ENCODE measurements around the gene RNU5B-1.

Gene RNU5B-1

DNA sequence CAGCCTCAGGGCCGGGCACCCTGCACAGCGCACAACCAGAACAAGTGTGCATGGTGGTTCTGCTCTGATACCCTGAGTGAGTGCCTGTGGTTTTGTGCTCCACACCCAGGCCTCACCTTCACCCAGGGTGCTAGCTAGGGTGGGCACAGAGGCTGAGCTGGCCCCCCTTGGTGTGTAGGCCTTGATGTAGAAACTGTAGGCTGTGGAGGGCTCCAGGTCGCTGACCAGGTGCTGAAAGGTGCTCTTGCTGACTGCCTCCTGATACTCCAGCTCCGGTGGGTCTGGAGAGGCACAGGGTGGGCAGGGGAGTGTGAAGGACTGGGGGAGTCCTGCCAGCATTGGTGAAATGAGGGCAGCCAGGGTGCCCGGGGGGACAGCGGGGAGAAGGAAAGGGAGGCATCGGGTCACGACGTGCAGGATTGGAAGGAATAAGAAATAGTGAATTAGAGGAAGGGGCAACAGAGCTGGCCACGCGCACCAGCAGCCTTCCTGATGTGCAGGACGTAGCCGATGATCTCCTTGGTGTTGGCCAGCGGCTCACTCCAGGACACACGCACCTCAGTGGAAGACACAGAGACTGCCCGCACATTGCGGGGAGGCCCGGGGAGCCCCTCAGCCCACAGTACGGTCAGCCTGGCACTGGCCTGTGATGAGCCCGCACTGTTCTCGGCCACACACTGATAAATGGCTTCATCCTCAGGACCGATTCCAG, 26.6 kb downstream of the RNU5B-1 start:
- in situ Hi-C loops (cut with HindIII; ENCODE audit: low sequenced_read_pairs) = no loop called here
- no peak overlapping the region for H3K4me3 ChIP-seq (ENCODE audit: low read depth, low read length)
- no peak for DNase-seq (ENCODE audit: low read depth, low spot score)
- TF ChIP-seq, protein P1, sequence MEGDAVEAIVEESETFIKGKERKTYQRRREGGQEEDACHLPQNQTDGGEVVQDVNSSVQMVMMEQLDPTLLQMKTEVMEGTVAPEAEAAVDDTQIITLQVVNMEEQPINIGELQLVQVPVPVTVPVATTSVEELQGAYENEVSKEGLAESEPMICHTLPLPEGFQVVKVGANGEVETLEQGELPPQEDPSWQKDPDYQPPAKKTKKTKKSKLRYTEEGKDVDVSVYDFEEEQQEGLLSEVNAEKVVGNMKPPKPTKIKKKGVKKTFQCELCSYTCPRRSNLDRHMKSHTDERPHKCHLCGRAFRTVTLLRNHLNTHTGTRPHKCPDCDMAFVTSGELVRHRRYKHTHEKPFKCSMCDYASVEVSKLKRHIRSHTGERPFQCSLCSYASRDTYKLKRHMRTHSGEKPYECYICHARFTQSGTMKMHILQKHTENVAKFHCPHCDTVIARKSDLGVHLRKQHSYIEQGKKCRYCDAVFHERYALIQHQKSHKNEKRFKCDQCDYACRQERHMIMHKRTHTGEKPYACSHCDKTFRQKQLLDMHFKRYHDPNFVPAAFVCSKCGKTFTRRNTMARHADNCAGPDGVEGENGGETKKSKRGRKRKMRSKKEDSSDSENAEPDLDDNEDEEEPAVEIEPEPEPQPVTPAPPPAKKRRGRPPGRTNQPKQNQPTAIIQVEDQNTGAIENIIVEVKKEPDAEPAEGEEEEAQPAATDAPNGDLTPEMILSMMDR (IDR thresholded peaks at IDR 0.05; ENCODE audit: low read depth, low read length) = no peak

DNA sequence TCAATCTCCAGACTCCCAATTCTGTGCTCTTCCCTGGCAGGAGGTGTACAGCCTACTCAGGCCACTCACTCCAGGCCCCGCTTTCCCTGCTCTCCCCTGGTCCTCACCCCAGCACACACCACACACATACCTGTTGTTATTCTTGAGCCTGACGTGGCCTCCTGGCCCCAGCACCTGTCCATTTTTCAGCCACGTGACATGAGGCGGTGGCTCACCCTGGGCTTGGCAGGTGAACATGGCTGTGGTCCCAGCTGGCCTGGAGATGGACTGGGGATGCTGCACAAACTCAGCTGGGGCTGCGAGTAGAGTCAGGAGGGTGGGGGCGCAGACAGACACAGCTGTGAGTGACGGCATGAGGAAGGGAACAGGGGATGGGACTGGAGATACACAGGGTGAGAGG, 27.3 kb downstream of the RNU5B-1 start:
- no peak overlapping the region for H3K4me3 ChIP-seq (ENCODE audit: low read depth, low read length)
- TF ChIP-seq, protein P1 (IDR thresholded peaks at IDR 0.05; ENCODE audit: low read depth, low read length) = no peak
- in situ Hi-C loops (cut with HindIII; ENCODE audit: low sequenced_read_pairs) = no loop called here
- no peak for DNase-seq (ENCODE audit: low read depth, low spot score)

DNA sequence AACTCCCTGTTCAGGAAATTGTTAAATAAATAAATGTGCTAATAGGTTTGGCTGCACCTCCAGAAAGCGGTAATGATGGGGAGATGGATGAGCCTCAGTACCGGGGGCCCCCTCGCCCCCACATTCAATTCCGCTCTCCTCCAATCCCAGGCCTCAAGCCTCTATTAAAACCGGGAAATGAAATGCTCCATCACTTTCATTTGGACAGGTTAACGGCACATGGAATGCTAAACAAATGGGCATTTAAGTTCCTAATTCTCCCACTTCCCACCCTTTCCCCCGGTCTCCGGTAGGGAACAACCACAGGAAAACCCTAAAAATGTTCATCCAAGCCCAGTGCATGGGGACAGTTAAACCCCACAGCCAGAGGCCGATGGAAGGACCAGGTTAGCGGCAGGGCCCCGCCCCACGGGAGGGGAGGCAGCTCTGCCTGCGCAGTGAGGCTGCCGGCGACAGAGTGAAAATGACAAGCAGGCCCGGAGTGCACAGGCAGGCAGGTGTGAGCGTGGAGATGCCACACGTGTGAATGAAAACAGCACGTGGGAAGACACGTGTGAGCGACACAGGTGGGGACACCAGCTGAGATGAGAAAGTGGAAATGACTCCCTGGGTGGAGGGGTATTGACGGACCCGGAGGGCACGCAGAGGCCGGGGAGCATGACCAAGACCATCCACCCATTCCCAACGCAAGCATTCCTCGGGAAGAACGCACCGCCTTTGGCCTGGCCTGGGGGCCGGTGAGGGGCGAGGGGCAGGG, 28.1 kb downstream of the RNU5B-1 start:
- H3K4me3 ChIP-seq (ENCODE audit: low read depth, low read length) = no peak overlapping the region
- in situ Hi-C loops (cut with HindIII; ENCODE audit: low sequenced_read_pairs) = no loop called here
- TF ChIP-seq, protein P1 (IDR thresholded peaks at IDR 0.05; ENCODE audit: low read depth, low read length) = no peak
- DNase-seq (ENCODE audit: low read depth, low spot score) = no peak

DNA sequence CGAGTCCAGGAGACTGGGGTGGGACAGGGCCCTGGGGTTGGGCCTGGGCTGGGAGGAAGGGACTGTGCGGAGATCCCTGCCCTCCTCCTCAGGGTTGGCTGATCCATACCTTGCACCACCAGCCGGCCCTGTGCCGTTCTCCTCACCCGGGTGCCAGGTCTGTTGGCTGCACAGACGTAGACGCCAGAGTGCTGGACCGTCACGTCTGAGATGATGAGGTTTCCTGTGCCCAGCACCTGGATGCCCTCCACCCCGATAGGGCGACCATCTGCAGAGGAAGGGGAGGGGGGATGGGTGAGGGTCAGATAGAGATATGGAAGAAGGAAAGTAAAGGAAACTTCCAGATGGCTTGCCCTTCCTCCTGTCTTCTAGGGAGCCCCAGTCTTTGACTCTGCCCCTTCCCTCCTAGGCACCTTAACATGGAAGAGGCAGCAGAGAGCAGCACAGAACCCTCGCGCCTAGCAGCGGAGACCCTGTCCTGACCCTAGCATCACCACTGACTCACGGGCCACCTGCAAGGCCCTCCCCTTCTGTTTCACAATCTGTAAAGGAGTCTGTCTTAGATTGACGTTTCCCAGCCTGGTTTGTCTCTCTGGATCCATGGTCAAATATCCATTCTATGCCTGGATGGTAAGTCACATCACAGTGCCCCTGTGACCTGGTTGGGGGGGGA, 28.8 kb downstream of the RNU5B-1 start:
- DNase-seq (ENCODE audit: low read depth, low spot score) = no peak
- in situ Hi-C loops (cut with HindIII; ENCODE audit: low sequenced_read_pairs) = no loop called here
- TF ChIP-seq, protein P1 (IDR thresholded peaks at IDR 0.05; ENCODE audit: low read depth, low read length) = no peak
- H3K4me3 ChIP-seq (ENCODE audit: low read depth, low read length) = no peak overlapping the region

DNA sequence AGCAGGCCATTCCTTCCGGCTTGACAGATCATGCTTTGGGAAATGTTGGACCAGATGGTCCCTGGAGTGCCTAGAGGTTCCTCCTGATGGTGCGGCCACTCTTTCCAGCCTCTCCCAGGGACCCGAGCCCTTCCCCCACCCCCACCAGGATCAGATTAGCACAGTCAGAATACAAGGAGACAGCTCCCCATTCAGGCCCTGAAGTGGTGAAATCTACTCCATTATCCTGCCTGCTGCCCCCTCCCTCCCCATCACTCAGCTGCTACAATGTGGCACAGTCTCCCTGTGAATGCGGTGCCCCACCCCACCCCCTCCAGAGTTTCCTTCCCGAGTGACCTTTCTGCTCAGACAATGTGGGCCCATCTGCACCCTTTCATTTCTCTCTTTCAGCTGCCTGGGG, 29.4 kb downstream of the RNU5B-1 start:
- H3K4me3 ChIP-seq (ENCODE audit: low read depth, low read length) = no peak overlapping the region
- in situ Hi-C loops (cut with HindIII; ENCODE audit: low sequenced_read_pairs) = no loop called here
- TF ChIP-seq, protein P1 (IDR thresholded peaks at IDR 0.05; ENCODE audit: low read depth, low read length) = no peak
- no peak for DNase-seq (ENCODE audit: low read depth, low spot score)

DNA sequence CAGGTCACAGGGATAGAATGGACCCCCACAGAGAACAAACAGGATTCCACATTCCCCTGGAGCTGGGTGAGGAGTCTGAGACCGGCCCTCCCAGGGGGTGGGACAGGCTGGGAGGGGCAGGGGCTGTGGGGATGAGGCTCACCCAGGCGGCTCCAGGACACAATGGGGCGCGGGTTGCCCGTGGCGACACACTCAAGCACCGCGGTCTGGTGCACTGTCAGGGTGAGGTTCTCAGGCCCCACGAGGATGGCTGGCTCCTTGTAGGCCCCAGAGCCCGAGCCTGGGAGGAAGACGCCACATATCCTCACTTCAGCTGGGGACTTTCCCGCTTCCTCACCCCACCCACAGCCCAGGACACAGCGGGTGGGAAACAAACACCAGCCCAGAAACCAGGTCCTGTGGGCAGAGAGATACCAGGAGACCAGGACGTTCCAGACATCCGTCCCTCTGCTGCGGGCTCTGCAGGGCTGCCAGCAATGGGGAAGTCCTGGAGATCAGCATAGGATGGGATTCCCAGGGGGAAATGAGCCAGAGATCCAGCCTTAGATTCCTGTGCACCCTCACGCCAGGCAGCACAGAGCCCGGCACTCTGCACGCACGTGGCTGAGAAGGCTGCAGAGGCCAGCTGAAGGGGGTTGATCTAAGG, 30.2 kb downstream of the RNU5B-1 start:
- in situ Hi-C loops (cut with HindIII; ENCODE audit: low sequenced_read_pairs) = no loop called here

More for the DNA sequence above, 30.2 kb downstream of the RNU5B-1 start:
- DNase-seq (ENCODE audit: low read depth, low spot score) = no peak
- no peak overlapping the region for H3K4me3 ChIP-seq (ENCODE audit: low read depth, low read length)
- TF ChIP-seq, protein P1 (IDR thresholded peaks at IDR 0.05; ENCODE audit: low read depth, low read length) = no peak

Data from astrocyte of the spinal cord (primary cell).